Liver (tissue), 9 donors: ENCODE measurements around the gene TNS3. TPM values are rescaled to one million over a fixed set of nuclear protein-coding genes. Genes with fewer than 3 reads are reported as not detected.
A peak's percentile ranks its signal among the peaks of the same experiment; 100 is the strongest.

Experiments used
- DNase-seq: peaks from one replicate; pipeline ENCODE4 v3.0.0-alpha.2; 2017; ENCODE audit warnings: low spot score
- H3K27ac ChIP-seq, 2 donors: one replicate each; pipeline ENCODE4 v1.7.0; 2013; ENCODE audit warnings: inconsistent platforms in 2 of 2, low read length in 2 of 2, control low read depth in 1 of 2, low read depth in 1 of 2, mild to moderate bottlenecking in 1 of 2
- H3K27me3 ChIP-seq, 4 donors: one replicate each; pipeline versions ENCODE4 v1.6.1 to v1.7.0; 2013; ENCODE audit warnings: low read length in 3 of 4, inconsistent platforms in 1 of 4, mild to moderate bottlenecking in 1 of 4, moderate library complexity in 1 of 4; ENCODE audit not compliant: control insufficient read depth in 4 of 4, insufficient read depth in 4 of 4
- H3K36me3 ChIP-seq, 4 donors: one replicate each; pipeline versions ENCODE4 v1.6.1 to v1.7.0; 2013; ENCODE audit warnings: low read length in 3 of 4, mild to moderate bottlenecking in 3 of 4, low read depth in 1 of 4, moderate library complexity in 1 of 4; ENCODE audit not compliant: control insufficient read depth in 4 of 4, insufficient read depth in 3 of 4
- H3K4me1 ChIP-seq, 4 donors: one replicate each; pipeline versions ENCODE4 v1.6.1 to v1.7.0; 2013; ENCODE audit warnings: low read length in 3 of 4, mild to moderate bottlenecking in 3 of 4, moderate library complexity in 1 of 4; ENCODE audit not compliant: control insufficient read depth in 4 of 4, insufficient read depth in 4 of 4
- H3K4me3 ChIP-seq, 3 donors: one replicate each; pipeline versions ENCODE4 v1.6.1 to v1.7.0; 2013; ENCODE audit warnings: low read length in 3 of 3, control low read depth in 1 of 3, low read depth in 1 of 3, mild to moderate bottlenecking in 1 of 3
- H3K9ac ChIP-seq, 2 donors: one replicate each; pipeline ENCODE4 v1.7.0; 2013; ENCODE audit warnings: low read length in 2 of 2, mild to moderate bottlenecking in 2 of 2, moderate library complexity in 2 of 2, control low read depth in 1 of 2, low read depth in 1 of 2
- H3K9me3 ChIP-seq, 4 donors: one replicate each; pipeline versions ENCODE4 v1.6.1 to v1.7.0; 2013; ENCODE audit warnings: low read length in 3 of 4; ENCODE audit not compliant: control insufficient read depth in 4 of 4
- EGR1 ChIP-seq, 2 donors: IDR thresholded peaks; 2 replicates each; pipeline ENCODE4 v1.6.1; 2016 to 2018; ENCODE audit warnings: antibody characterized with exemption in 2 of 2, low read depth in 2 of 2
- FOXA1 ChIP-seq: IDR thresholded peaks from 2 replicates; pipeline ENCODE4 v1.6.1; 2016; ENCODE audit warnings: antibody characterized with exemption
- HNF4A ChIP-seq, 2 donors: conservative IDR thresholded peaks; 2 replicates each; pipeline ENCODE4 v1.6.1; 2016; ENCODE audit warnings: antibody characterized with exemption in 2 of 2, mild to moderate bottlenecking in 2 of 2
- MAX ChIP-seq: IDR thresholded peaks from 2 replicates; pipeline ENCODE4 v1.6.1; 2016; ENCODE audit warnings: antibody characterized with exemption
- REST ChIP-seq: IDR thresholded peaks from 2 replicates; pipeline ENCODE4 v1.6.1; 2016; ENCODE audit warnings: antibody characterized with exemption, mild to moderate bottlenecking
- YY1 ChIP-seq: IDR thresholded peaks from 2 replicates; pipeline ENCODE4 v1.6.1; 2016; ENCODE audit warnings: antibody characterized with exemption, mild to moderate bottlenecking
- WGBS: extraction: QIAGEN DNeasy Blood & Tissue Kit; methylation state at CpG from one replicate; pipeline ENCODE4 v1.1.7; 2013; 5-methylcytosine and 5-hydroxymethylcytosine counted together
- polyA plus RNA-seq, 2 donors: library from polyadenylated mRNA; stranded (reverse) in 1 of 2; unstranded in 1 of 2; fragments of 200-250 nt in 1 of 2; fragments of >200 nt in 1 of 2; fragmentation: Nextera tagmentation in 1 of 2; extraction: Ambion mirVana in 1 of 2; gene quantifications; one replicate each; pipeline versions ENCODE4 v1.2.1 to v1.2.3, GENCODE V29; 2013 to 2015
- total RNA-seq, 2 donors: library from RNA; depleted of rRNA; stranded (reverse); fragments of >200 nt; gene quantifications; one replicate each; pipeline ENCODE4 v1.2.3, GENCODE V29; 2014
- donor health status: healthy.
- donor health status: healthy.
- donor health status: healthy.
- donor health status: healthy.
- donor health status: healthy.

TNS3 gene
- total and polyA plus RNA-seq, 4 donors: 16.8 to 100 (median 29.5) TPM

GRCh38 chr7:47474937-47475879 lies 106.7 kb downstream of the TNS3 start (continued):
- TF ChIP-seq REST (peak; percentile 71), YY1 (peak; percentile 65), MAX (peak; percentile 89)

- H3K4me1 ChIP-seq: peaks cover 31 to 91% (median 52%) of the 10 kb centered on the region in 4 donors
- no peaks in the 10 kb centered on the region for H3K27me3 ChIP-seq
- 96% methylated on average over 2 of the region's 2 CpGs for WGBS
- no peaks in the 10 kb centered on the region for H3K9me3 ChIP-seq
- H3K27ac ChIP-seq: peak overlapping the region; percentile 80 to 83
- TF ChIP-seq MAX (no peak), HNF4A (conservative IDR thresholded peaks at IDR 0.05) (no peak), EGR1 (IDR thresholded peaks at IDR 0.05; ENCODE audit: low read depth in 2 of 2) (no peak), FOXA1 (no peak)
- DNase-seq: no peak
- H3K36me3 ChIP-seq: peaks cover 0 to 3% (median 1%) of the 10 kb centered on the region in 4 donors
- no peak overlapping the region for H3K4me3 ChIP-seq
- H3K9ac ChIP-seq: no peak overlapping the region
These were observed 107.5 kb downstream of the TNS3 start for GRCh38 chr7:47474211-47474936.

- Histone ChIP-seq H3K9me3 (no peaks in the 10 kb centered on the region), H3K4me1 (peaks cover 28 to 89% (median 47%) of the 10 kb centered on the region in 4 donors), H3K4me3 (no peak overlapping the region), H3K27ac (peak overlapping the region; percentile 80 to 83), H3K9ac (no peak overlapping the region), H3K36me3 (peaks cover 0 to 3% (median 1%) of the 10 kb centered on the region in 4 donors), H3K27me3 (no peaks in the 10 kb centered on the region)
- WGBS: 78% methylated on average over 6 of the region's 6 CpGs
- TF ChIP-seq YY1 (peak; percentile 12), EGR1 (IDR thresholded peaks at IDR 0.05; ENCODE audit: low read depth in 2 of 2) (no peak)
- DNase-seq: no peak
These were observed 108.3 kb downstream of the TNS3 start for GRCh38 chr7:47473499-47474210.
